Fibroblast of villous mesenchyme (primary cell): ENCODE results near the gene SLC17A7. TPM values are rescaled to one million over a fixed set of nuclear protein-coding genes. Genes with fewer than 3 reads are reported as not detected.

Experiments used
- DNase-seq: peaks from one replicate; pipeline ENCODE4 v3.0.0-alpha.2; 2010; ENCODE audit warnings: low read depth
- H3K4me3 ChIP-seq: 2 replicates; pipeline ENCODE4 v1.5.1; 2011; ENCODE audit warnings: low read depth, mild to moderate bottlenecking, low read length
- total RNA-seq: library from RNA; depleted of rRNA; stranded (reverse); fragments of >200 nt; gene quantifications from 2 replicates; pipeline ENCODE4 v1.2.3, GENCODE V29; 2012
- TF ChIP-seq, protein P1 (sequence below): IDR thresholded peaks from 2 replicates; pipeline ENCODE4 v1.5.1; 2012; ENCODE audit warnings: low read depth, mild to moderate bottlenecking, low read length; ENCODE audit not compliant: insufficient read depth

Gene SLC17A7
- total RNA-seq: not detected in 2 replicates

DNA sequence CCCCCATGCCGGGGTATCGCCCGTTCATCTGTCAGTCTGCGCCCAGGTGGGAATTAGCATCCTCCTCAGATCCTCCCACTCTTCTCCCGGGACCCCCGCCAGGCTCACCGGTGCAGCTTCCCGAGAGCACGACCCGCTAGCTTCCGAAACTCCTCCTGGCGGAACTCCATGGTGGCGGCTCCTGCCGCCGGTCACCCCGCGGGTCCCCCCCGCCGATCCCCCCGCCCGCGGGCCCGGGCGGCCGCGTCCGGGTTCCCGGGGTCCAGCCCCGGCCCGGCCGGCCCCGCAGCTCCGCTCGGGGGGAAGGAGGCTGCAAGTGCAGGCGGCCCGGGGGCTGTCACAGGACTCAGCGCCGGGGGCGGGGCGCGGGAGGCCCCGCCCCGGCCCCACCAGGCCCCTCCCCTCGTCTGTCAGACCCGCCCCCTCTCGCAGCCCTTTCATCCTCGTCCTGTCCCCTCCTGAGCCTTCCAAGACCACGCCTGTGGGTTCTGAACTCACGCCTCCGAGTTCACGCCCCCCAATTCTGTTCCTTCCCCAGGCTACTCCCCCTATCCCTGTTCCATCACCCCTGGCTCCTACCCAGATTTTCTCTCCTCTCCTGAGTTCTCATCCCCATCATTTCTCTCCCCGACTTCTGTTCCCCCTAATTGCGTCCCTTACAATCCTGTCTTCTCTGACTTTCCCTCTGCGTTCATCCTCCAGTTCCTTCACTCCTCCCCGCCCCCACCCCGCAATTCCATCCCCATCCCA lies at the start of gene SLC17A7:
Gene SLC17A7 (minus strand): TSS at position 318 of the 750 bp plus-strand sequence. CDS start 148 bp downstream, at position 170.
- H3K4me3 ChIP-seq: peak within 1 kb of the TSS; percentile 76
- TF ChIP-seq, protein P1, sequence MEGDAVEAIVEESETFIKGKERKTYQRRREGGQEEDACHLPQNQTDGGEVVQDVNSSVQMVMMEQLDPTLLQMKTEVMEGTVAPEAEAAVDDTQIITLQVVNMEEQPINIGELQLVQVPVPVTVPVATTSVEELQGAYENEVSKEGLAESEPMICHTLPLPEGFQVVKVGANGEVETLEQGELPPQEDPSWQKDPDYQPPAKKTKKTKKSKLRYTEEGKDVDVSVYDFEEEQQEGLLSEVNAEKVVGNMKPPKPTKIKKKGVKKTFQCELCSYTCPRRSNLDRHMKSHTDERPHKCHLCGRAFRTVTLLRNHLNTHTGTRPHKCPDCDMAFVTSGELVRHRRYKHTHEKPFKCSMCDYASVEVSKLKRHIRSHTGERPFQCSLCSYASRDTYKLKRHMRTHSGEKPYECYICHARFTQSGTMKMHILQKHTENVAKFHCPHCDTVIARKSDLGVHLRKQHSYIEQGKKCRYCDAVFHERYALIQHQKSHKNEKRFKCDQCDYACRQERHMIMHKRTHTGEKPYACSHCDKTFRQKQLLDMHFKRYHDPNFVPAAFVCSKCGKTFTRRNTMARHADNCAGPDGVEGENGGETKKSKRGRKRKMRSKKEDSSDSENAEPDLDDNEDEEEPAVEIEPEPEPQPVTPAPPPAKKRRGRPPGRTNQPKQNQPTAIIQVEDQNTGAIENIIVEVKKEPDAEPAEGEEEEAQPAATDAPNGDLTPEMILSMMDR: no peak
- no peak for DNase-seq

DNA sequence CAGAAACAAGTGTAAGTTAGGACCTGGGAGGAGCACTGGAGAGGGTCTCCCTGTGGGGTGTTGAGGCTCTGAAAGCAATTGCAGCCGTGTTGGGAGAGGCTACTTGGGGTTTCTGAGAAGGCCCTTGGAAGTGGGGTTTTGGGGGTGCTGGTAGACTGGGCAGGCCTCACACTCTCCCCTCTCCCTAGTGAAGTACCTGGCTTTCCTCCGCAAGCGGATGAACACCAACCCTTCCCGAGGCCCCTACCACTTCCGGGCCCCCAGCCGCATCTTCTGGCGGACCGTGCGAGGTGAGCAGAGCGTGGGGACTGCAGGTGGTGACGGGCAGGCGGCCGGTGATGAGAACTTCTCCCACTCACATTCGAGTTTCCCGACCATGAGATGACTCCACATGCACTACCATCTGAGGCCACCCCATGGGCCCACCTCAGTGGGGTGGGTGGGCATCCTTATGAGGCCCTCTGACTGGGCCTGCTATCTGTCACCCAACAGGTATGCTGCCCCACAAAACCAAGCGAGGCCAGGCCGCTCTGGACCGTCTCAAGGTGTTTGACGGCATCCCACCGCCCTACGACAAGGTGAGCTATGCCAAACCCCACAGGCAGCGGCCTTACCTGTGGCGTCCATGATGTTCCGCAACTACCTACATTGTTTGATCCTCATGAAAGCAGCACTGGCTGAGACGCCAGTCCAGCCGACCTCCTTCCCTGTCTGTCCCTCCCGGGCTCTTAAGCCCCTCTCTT lies 49.1 kb upstream of the SLC17A7 start:
- DNase-seq: no peak
- TF ChIP-seq, protein P1: no peak
- H3K4me3 ChIP-seq: no peak overlapping the region

DNA sequence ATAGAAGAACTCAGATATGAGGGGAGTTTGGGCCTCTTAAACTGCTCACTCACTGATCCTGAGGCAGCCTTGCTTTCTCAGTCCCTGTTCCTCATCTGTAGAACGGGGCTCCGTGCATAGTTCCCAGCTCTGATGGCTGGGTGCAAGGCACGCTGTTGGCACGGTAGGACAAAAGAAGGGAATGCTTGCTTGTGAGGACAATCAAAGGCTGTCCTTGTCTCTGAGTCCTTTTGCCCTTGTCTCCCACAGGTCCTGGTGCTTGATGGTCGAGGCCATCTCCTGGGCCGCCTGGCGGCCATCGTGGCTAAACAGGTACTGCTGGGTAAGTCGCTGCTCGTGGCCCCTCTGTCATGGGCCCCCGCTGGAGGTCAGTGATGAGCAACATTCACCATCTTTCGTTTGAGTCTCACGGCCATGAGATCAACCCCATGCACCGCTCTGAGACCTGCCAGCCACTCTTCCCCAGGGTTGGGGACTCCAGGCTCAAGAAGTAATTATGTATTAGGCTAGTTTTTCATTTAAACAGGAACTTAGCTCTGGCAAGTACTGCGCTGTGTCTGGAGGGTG lies 48.4 kb upstream of the SLC17A7 start:
- DNase-seq: no peak
- TF ChIP-seq, protein P1: no peak
- H3K4me3 ChIP-seq: peak overlapping the region; percentile 83

DNA sequence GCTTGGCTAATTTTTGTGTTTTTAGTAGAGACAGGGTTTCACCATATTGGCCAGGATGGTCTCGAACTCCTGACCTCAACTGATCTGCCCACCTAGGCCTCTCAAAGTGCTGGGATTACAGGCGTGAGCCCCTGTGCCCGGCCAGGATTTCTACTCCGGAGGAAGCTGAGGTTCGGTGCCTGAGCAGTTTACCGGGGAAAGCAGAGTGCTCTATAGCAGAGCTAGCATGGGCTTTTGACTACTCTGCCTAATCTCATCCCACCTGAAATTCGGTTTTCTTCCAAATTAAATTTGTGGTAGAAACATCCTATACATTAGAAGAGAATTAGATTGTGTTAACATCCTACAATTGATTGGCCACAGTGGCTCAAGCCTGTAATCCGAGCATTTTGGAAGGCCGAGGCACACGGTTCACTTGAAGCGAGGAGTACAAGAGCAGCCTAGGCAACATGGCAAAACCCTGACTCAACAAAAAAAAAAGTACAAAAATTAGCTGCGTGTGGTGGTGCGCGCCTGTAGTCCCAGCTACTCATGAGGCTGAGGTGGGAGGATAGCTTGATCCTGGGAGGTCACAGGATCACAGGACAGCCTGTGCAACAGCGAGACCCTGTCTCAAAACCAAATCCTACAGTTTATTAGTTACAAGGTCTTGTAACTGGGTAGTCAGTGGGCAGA lies 47.7 kb upstream of the SLC17A7 start:
- no peak for DNase-seq
- TF ChIP-seq, protein P1: no peak
- H3K4me3 ChIP-seq: peak overlapping the region; percentile 83

DNA sequence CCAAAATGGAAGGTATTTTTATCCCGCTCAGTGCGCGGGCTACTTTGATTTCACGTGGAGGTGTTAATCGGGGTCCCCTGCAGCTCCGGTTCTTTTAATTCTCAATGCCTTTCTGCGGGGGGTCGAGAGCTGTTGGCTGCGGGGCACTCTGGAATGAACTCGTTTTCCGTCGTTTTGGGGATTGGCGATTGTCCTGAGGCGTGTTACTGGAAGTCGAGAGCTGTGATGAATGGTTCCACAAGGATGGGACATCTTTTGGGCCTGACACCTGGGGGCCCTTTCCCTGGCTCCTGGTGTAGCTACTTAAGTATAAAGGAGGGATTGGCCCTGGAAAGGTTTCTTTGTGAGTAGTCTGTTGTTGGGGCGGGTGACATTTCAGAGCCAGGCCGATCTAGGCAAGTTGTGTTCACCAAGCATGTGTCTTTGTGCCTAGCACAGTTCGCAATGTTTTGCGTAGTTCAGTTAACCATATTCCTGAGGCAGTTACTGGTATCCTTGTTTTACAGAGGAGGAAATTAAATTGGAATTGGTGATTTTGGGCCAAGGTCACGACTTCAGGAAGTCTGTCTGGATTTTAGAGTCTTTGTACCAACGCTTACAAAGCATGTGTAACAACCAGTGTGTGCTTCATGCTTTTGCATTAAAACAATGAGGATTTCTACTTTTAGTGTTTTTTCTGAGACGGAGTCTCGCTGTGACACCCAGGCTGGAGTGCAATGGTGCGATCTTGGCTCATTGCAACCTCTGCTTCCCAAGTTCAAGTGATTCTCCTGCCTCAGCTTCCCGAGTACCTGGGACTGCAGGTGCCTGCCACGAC lies 46.9 kb upstream of the SLC17A7 start:
- TF ChIP-seq, protein P1: no peak
- DNase-seq: no peak
- H3K4me3 ChIP-seq: peak overlapping the region; percentile 83
